Lower leg skin (tissue), 3 donors: Measurements from ENCODE around the gene IQUB.

Source experiments
- POLR2A ChIP-seq, 2 donors: fragments of 450-650 bp; IDR thresholded peaks; one replicate each; pipeline ENCODE4 v1.6.1; 2016 to 2017; ENCODE audit warnings: antibody characterized with exemption in 2 of 2, mild to moderate bottlenecking in 1 of 2, moderate library complexity in 1 of 2
- TF ChIP-seq, protein P1 (sequence below), 3 donors: fragments of 450-650 bp; IDR thresholded peaks; one replicate each; pipeline ENCODE4 v1.5.1; 2016; ENCODE audit warnings: antibody characterized with exemption in 3 of 3, mild to moderate bottlenecking in 3 of 3, moderate library complexity in 2 of 3

DNA sequence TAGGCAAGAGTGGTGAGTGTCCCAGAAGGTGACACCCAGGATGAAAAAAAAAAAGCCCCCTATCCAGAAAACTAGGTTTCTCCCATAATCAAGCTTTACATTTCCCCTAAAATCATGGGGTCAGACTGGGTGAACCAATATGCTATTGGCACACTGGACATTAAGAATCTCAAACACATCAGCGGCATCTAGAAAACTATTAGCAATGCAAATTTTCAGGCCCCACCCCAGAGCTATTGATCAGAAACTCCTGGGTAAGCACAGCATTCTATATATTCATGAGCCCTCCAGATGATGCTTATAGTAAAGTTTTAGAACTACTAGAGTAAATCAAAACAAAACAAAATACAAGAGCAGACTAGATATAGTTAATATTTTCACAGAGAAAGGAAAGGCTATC, 36.4 kb downstream of the IQUB start:
- TF ChIP-seq, protein P1, sequence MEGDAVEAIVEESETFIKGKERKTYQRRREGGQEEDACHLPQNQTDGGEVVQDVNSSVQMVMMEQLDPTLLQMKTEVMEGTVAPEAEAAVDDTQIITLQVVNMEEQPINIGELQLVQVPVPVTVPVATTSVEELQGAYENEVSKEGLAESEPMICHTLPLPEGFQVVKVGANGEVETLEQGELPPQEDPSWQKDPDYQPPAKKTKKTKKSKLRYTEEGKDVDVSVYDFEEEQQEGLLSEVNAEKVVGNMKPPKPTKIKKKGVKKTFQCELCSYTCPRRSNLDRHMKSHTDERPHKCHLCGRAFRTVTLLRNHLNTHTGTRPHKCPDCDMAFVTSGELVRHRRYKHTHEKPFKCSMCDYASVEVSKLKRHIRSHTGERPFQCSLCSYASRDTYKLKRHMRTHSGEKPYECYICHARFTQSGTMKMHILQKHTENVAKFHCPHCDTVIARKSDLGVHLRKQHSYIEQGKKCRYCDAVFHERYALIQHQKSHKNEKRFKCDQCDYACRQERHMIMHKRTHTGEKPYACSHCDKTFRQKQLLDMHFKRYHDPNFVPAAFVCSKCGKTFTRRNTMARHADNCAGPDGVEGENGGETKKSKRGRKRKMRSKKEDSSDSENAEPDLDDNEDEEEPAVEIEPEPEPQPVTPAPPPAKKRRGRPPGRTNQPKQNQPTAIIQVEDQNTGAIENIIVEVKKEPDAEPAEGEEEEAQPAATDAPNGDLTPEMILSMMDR (IDR thresholded peaks at IDR 0.05) = no peak
- no peak for TF ChIP-seq POLR2A (IDR thresholded peaks at IDR 0.05)
